Ascending aorta (tissue), 2 donors: ENCODE data around the gene GPR78. TPM values are rescaled to one million over a fixed set of nuclear protein-coding genes. Genes with fewer than 3 reads are reported as not detected.

Source experiments
- DNase-seq, 2 donors: peaks; one replicate each; pipeline ENCODE4 v3.0.0-alpha.2; 2019; ENCODE audit warnings: low spot score in 2 of 2
- H3K27ac ChIP-seq, 2 donors: fragments of 200-600 bp; sonication (generic); one replicate each; pipeline ENCODE4 v1.5.1; 2016 to 2017; ENCODE audit warnings: mild to moderate bottlenecking in 1 of 2
- H3K27me3 ChIP-seq: fragments of 200-600 bp; sonication (generic); one replicate; pipeline ENCODE4 v1.5.1; 2017
- H3K36me3 ChIP-seq, 2 donors: fragments of 200-600 bp; sonication (generic); one replicate each; pipeline ENCODE4 v1.5.1; 2016
- H3K4me1 ChIP-seq, 2 donors: fragments of 200-600 bp; sonication (generic); one replicate each; pipeline ENCODE4 v1.5.1; 2016 to 2017; ENCODE audit warnings: mild to moderate bottlenecking in 1 of 2
- H3K4me3 ChIP-seq, 2 donors: fragments of 200-600 bp; sonication (generic); one replicate each; pipeline ENCODE4 v1.5.1; 2016 to 2017; ENCODE audit warnings: mild to moderate bottlenecking in 1 of 2
- H3K9me3 ChIP-seq, 2 donors: fragments of 200-600 bp; sonication (generic); one replicate each; pipeline ENCODE4 v1.5.1; 2016
- intact Hi-C: fragments of 100-400 bp; cut with DNase I; formaldehyde crosslinking; loops from one replicate; pipeline ENCODE4 v1.15.1; 2023
- total RNA-seq: library from RNA; depleted of rRNA; stranded (reverse); fragments of >200 nt; gene quantifications from one replicate; pipeline ENCODE4 v1.1.0, GENCODE V29; 2016
- TF ChIP-seq, protein P1 (sequence below), 3 experiments: fragments of 200-600 bp in 2 of 3; fragments of 450-650 bp in 1 of 3; sonication (generic) in 2 of 3; IDR thresholded peaks; one replicate each; pipeline ENCODE4 v1.5.1; 2016 to 2019; ENCODE audit warnings: antibody characterized with exemption in 3 of 3, mild to moderate bottlenecking in 1 of 3, moderate library complexity in 1 of 3

The GPR78 gene
- total RNA-seq, 1 donor from 2014 or later = not detected

DNA sequence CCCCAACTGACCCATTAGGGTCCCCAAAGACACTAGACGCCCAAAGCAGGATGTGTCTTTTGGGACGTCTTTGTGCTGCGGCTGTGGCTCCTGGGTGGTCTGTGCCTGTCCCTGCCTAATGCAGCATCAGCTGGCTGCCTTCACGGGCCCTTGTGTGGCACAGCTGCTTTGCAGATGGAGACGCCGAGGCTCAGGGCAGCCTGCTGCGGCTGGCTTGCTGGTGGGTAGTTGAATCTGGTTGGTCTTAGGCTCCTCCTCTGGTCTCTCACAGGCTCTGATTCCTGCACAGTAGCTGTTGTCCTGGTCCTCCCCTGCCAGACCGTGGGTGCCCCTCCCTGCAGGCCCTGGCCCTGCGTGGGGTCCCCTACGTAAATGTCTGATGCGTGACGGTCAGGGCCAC is 20.5 kb downstream of the GPR78 start:
- no peaks in the 10 kb centered on the region for H3K9me3 ChIP-seq
- TF ChIP-seq, protein P1, sequence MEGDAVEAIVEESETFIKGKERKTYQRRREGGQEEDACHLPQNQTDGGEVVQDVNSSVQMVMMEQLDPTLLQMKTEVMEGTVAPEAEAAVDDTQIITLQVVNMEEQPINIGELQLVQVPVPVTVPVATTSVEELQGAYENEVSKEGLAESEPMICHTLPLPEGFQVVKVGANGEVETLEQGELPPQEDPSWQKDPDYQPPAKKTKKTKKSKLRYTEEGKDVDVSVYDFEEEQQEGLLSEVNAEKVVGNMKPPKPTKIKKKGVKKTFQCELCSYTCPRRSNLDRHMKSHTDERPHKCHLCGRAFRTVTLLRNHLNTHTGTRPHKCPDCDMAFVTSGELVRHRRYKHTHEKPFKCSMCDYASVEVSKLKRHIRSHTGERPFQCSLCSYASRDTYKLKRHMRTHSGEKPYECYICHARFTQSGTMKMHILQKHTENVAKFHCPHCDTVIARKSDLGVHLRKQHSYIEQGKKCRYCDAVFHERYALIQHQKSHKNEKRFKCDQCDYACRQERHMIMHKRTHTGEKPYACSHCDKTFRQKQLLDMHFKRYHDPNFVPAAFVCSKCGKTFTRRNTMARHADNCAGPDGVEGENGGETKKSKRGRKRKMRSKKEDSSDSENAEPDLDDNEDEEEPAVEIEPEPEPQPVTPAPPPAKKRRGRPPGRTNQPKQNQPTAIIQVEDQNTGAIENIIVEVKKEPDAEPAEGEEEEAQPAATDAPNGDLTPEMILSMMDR (IDR thresholded peaks at IDR 0.05) = no peak
- no peak overlapping the region for H3K4me3 ChIP-seq
- intact Hi-C loops = loop anchor here (10.0 kb wide), 1 partner anchor 314 kb away; no protein-coding TSS in a partner anchor
- H3K36me3 ChIP-seq = no peaks in the 10 kb centered on the region
- no peak overlapping the region for H3K27ac ChIP-seq
- DNase-seq = no peak
- no peaks in the 10 kb centered on the region for H3K27me3 ChIP-seq
- H3K4me1 ChIP-seq = no peaks in the 10 kb centered on the region

DNA sequence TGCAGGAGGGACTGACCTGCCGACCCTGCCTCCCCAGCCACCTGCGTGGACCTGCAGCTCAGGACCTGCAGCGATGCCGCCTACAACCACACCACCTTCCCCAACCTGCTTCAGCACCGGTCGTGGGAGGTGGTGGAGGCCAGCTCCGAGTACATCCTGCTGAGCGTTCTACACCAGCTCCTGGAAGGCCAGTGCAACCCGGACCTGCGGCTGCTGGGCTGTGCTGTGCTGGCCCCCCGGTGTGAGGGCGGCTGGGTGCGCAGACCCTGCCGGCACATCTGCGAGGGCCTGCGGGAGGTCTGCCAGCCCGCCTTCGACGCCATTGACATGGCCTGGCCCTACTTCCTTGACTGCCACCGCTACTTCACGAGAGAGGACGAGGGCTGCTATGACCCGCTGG is 20.9 kb downstream of the GPR78 start:
- H3K4me3 ChIP-seq = no peak overlapping the region
- DNase-seq = no peak
- H3K27me3 ChIP-seq = no peaks in the 10 kb centered on the region
- TF ChIP-seq, protein P1 (IDR thresholded peaks at IDR 0.05) = no peak
- H3K4me1 ChIP-seq = no peaks in the 10 kb centered on the region
- H3K9me3 ChIP-seq = no peaks in the 10 kb centered on the region
- no peaks in the 10 kb centered on the region for H3K36me3 ChIP-seq
- no peak overlapping the region for H3K27ac ChIP-seq
- intact Hi-C loops = loop anchor here (10.0 kb wide), 1 partner anchor 314 kb away; no protein-coding TSS in a partner anchor

DNA sequence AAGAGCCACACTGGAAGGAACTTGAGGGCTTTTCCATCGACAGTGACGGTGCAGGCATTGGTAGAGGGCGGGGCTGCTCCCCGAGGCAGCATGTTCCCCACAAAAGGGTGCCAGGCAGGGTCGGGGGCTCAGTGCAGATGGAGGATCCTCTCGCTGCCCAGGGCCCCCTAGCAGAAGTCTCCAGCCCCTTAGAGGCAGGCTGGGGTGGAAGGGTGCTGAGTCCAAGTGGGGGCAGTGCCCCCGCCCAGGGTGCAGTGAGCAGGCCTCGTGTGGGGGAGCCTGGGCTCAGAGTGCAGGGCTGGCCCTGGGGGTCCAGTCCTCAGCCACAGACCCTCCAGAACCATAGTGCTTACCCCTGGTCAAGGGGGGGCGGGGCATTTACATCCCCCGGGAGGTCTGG is 21.4 kb downstream of the GPR78 start:
- DNase-seq = no peak
- no peaks in the 10 kb centered on the region for H3K9me3 ChIP-seq
- no peaks in the 10 kb centered on the region for H3K36me3 ChIP-seq
- H3K27me3 ChIP-seq = no peaks in the 10 kb centered on the region
- intact Hi-C loops = loop anchor here (10.0 kb wide), 1 partner anchor 313 kb away; no protein-coding TSS in a partner anchor
- H3K27ac ChIP-seq = no peak overlapping the region
- TF ChIP-seq, protein P1 (IDR thresholded peaks at IDR 0.05) = no peak
- H3K4me1 ChIP-seq = no peaks in the 10 kb centered on the region
- H3K4me3 ChIP-seq = no peak overlapping the region

DNA sequence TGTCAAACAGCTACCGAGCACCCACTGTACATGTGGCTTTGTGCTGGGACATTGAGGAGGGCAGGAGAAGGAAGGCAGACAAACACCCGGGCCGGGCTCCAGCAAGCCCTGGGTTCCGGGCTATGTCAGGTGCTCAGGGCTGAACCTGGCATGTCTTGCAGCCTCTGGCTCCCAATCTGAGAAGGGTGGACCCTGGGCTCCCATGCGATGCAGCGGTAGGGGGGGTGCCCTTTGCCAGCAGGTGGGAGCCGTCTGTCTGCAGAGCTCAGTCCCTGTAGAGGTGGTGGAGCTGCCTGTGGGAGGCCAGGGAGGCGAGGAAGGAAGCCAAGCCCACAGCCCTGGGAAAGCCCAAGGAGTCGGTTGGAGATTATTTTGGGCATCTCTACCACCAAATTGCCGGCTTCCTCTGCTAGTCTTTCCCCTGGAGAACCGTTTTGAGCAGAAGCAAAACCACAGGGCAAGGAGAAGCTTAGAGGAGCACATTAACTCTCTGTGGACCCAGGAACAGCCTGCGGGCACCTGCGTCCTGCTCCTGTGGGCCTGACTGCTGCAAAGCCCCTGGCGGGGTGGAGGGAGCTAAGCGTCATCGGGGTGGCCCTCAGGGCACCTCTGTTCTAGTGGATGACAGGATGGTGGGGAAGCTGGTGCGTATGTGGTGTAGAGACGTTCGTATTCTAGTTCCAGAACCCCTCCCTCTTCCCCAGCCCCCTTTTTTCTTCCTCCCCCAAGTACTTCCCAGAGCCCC is 22.7 kb downstream of the GPR78 start:
- H3K36me3 ChIP-seq = no peaks in the 10 kb centered on the region
- no peaks in the 10 kb centered on the region for H3K4me1 ChIP-seq
- H3K4me3 ChIP-seq = no peak overlapping the region
- H3K27ac ChIP-seq = no peak overlapping the region
- H3K9me3 ChIP-seq = no peaks in the 10 kb centered on the region
- no peak for DNase-seq
- TF ChIP-seq, protein P1 (IDR thresholded peaks at IDR 0.05) = no peak
- intact Hi-C loops = loop anchor here (10.0 kb wide), 1 partner anchor 312 kb away; no protein-coding TSS in a partner anchor
- H3K27me3 ChIP-seq = no peaks in the 10 kb centered on the region

DNA sequence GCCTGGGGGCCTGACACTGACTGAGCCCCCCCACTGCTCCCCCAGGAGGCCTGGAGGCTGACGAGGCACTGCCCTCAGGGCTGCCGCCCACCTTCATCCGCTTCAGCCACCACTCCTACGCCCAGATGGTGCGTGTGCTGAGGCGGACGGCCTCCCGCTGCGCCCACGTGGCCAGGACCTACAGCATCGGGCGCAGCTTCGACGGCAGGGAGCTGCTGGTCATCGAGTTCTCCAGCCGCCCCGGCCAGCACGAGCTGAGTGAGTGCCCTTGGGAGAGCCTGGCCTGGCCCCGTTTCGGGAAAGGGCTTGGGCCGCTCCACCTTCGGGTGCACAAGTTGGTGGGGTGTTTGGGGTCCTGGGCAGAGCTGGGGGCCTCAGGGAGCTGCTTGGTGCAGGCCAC is 23.7 kb downstream of the GPR78 start:
- Histone ChIP-seq H3K9me3 (no peaks in the 10 kb centered on the region), H3K4me3 (no peak overlapping the region), H3K4me1 (no peaks in the 10 kb centered on the region), H3K27me3 (no peaks in the 10 kb centered on the region), H3K27ac (no peak overlapping the region), H3K36me3 (no peaks in the 10 kb centered on the region)
- DNase-seq = no peak
- TF ChIP-seq, protein P1 (IDR thresholded peaks at IDR 0.05) = no peak
- intact Hi-C loops = loop anchor here (10.0 kb wide), 1 partner anchor 311 kb away; no protein-coding TSS in a partner anchor
